ENCODE data around the gene KLF6.

KLF6 gene

DNA sequence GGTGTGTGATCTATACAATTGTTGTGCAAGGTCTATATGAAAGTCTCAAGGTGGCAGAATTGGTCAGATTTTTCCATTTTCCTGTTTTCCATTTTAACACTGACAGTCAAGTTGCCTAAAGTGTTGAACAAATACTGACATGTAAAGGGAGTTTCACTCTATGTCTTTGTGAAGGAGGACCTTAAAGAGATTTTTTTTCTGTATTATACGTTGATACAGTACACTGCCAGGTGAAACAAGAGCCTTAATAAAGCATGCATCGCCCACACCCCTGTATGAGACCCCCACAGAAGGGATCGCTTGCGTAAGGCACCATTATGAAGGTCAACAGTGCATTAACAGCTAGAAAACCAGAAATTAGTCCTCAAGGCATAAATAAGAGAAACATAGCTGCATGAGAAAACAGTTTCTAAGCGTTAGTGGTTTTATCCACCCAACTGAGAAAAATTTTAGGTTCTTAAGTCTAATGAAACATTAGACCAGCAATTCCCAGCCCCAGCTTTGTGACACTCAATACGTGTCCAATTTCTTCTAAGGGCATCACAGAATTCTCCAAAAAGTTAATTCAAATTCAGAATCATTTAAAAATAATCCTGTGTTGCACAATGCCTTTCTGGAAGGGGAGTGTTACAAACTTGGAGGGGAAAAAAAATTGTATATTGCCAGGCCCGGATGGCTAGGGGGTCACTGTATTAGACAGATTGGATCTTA lies 6.9 kb downstream of the KLF6 start:
- Histone ChIP-seq H3K9me3 (ENCODE audit: insufficient read depth, low read length) (no peaks in the 10 kb centered on the region), H3K79me2 (ENCODE audit: low read length) (peaks cover 60% of the 10 kb centered on the region), H3K4me2 (ENCODE audit: low read length) (no peak overlapping the region), H3K9ac (ENCODE audit: low read length) (no peak overlapping the region), H2AFZ (ENCODE audit: low read depth, low read length) (no peak overlapping the region), H4K20me1 (ENCODE audit: insufficient read depth, low read length) (peaks cover 72% of the 10 kb centered on the region), H3K27ac (ENCODE audit: low read length) (no peak overlapping the region), H3K4me1 (ENCODE audit: low read length) (peaks cover 25% of the 10 kb centered on the region), H3K27me3 (ENCODE audit: low read depth, low read length) (no peaks in the 10 kb centered on the region), H3K36me3 (replicated peaks; ENCODE audit: low read depth, low read length) (peaks cover 73% of the 10 kb centered on the region), H3K4me3 (ENCODE audit: low read length) (no peak overlapping the region)
- TF ChIP-seq EZH2phosphoT487 (IDR thresholded peaks at IDR 0.05; ENCODE audit: low read depth), result no peak
- TF ChIP-seq, protein P1, sequence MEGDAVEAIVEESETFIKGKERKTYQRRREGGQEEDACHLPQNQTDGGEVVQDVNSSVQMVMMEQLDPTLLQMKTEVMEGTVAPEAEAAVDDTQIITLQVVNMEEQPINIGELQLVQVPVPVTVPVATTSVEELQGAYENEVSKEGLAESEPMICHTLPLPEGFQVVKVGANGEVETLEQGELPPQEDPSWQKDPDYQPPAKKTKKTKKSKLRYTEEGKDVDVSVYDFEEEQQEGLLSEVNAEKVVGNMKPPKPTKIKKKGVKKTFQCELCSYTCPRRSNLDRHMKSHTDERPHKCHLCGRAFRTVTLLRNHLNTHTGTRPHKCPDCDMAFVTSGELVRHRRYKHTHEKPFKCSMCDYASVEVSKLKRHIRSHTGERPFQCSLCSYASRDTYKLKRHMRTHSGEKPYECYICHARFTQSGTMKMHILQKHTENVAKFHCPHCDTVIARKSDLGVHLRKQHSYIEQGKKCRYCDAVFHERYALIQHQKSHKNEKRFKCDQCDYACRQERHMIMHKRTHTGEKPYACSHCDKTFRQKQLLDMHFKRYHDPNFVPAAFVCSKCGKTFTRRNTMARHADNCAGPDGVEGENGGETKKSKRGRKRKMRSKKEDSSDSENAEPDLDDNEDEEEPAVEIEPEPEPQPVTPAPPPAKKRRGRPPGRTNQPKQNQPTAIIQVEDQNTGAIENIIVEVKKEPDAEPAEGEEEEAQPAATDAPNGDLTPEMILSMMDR (IDR thresholded peaks at IDR 0.05; ENCODE audit: low read depth, low read length), result no peak

GRCh38 chr10:3776796-3777571 lies 8.0 kb downstream of the KLF6 start:
- peaks cover 60% of the 10 kb centered on the region for H4K20me1 ChIP-seq (ENCODE audit: insufficient read depth, low read length)
- no peak overlapping the region for H3K9ac ChIP-seq (ENCODE audit: low read length)
- H3K4me1 ChIP-seq (ENCODE audit: low read length), result peaks cover 18% of the 10 kb centered on the region
- no peak overlapping the region for H3K4me2 ChIP-seq (ENCODE audit: low read length)
- peaks cover 65% of the 10 kb centered on the region for H3K36me3 ChIP-seq (replicated peaks; ENCODE audit: low read depth, low read length)
- no peaks in the 10 kb centered on the region for H3K27me3 ChIP-seq (ENCODE audit: low read depth, low read length)
- no peak overlapping the region for H2AFZ ChIP-seq (ENCODE audit: low read depth, low read length)
- no peaks in the 10 kb centered on the region for H3K9me3 ChIP-seq (ENCODE audit: insufficient read depth, low read length)
- TF ChIP-seq EZH2phosphoT487 (IDR thresholded peaks at IDR 0.05; ENCODE audit: low read depth), result no peak
- TF ChIP-seq, protein P1 (IDR thresholded peaks at IDR 0.05; ENCODE audit: low read depth, low read length), result no peak
- H3K4me3 ChIP-seq (ENCODE audit: low read length), result no peak overlapping the region
- peaks cover 48% of the 10 kb centered on the region for H3K79me2 ChIP-seq (ENCODE audit: low read length)
- H3K27ac ChIP-seq (ENCODE audit: low read length), result no peak overlapping the region

- H2AFZ ChIP-seq (ENCODE audit: low read depth, low read length), result no peak overlapping the region
- H3K4me3 ChIP-seq (ENCODE audit: low read length), result no peak overlapping the region
- H3K4me2 ChIP-seq (ENCODE audit: low read length), result no peak overlapping the region
- no peak overlapping the region for H3K27ac ChIP-seq (ENCODE audit: low read length)
- no peaks in the 10 kb centered on the region for H3K9me3 ChIP-seq (ENCODE audit: insufficient read depth, low read length)
- H4K20me1 ChIP-seq (ENCODE audit: insufficient read depth, low read length), result peaks cover 50% of the 10 kb centered on the region
- H3K4me1 ChIP-seq (ENCODE audit: low read length), result peaks cover 7% of the 10 kb centered on the region
- H3K9ac ChIP-seq (ENCODE audit: low read length), result no peak overlapping the region
- H3K79me2 ChIP-seq (ENCODE audit: low read length), result peaks cover 38% of the 10 kb centered on the region
- H3K36me3 ChIP-seq (replicated peaks; ENCODE audit: low read depth, low read length), result peaks cover 55% of the 10 kb centered on the region
- TF ChIP-seq, protein P1 (IDR thresholded peaks at IDR 0.05; ENCODE audit: low read depth, low read length), result no peak
- TF ChIP-seq EZH2phosphoT487 (IDR thresholded peaks at IDR 0.05; ENCODE audit: low read depth), result no peak
- no peaks in the 10 kb centered on the region for H3K27me3 ChIP-seq (ENCODE audit: low read depth, low read length)
Measured at GRCh38 chr10:3775696-3776551, 9.1 kb downstream of the KLF6 start.
